Lung (tissue), 12 donors: ENCODE data around the gene EGFL8. TPM values are rescaled to one million over a fixed set of nuclear protein-coding genes. Genes with fewer than 3 reads are reported as not detected.

Source experiments
- ATAC-seq: fragments of 200-7000 bp; cut with Tn5 transposase; one replicate; pipeline ENCODE4 v1.9.1; 2020; ENCODE audit warnings: moderate number of reproducible peaks; ENCODE audit not compliant: insufficient read depth, low FRiP score
- DNase-seq, 3 donors: peaks; one replicate each; pipeline ENCODE4 v3.0.0-alpha.2; 2013 to 2017
- H3K27ac ChIP-seq, 2 donors: one replicate each; pipeline ENCODE4 v1.5.1; 2013; ENCODE audit warnings: mild to moderate bottlenecking in 2 of 2, moderate library complexity in 2 of 2, control low read depth in 1 of 2, inconsistent platforms in 1 of 2, low read depth in 1 of 2, low read length in 1 of 2
- H3K27me3 ChIP-seq, 3 donors: one replicate each; pipeline ENCODE4 v1.5.1; 2013; ENCODE audit warnings: low read length in 2 of 3; ENCODE audit not compliant: control insufficient read depth in 3 of 3, insufficient read depth in 3 of 3
- H3K36me3 ChIP-seq, 4 donors: one replicate each; pipeline ENCODE4 v1.5.1; 2013; ENCODE audit warnings: low read length in 4 of 4, mild to moderate bottlenecking in 1 of 4, moderate library complexity in 1 of 4; ENCODE audit not compliant: control insufficient read depth in 4 of 4, insufficient read depth in 4 of 4
- H3K4me1 ChIP-seq, 5 donors: one replicate each; pipeline ENCODE4 v1.5.1; 2013; ENCODE audit warnings: low read length in 5 of 5, mild to moderate bottlenecking in 2 of 5, moderate library complexity in 1 of 5; ENCODE audit not compliant: control insufficient read depth in 5 of 5, insufficient read depth in 5 of 5
- H3K4me3 ChIP-seq: one replicate; pipeline ENCODE4 v1.5.1; 2013; ENCODE audit warnings: mild to moderate bottlenecking, control low read depth, moderate library complexity
- H3K9ac ChIP-seq, 2 donors: one replicate each; pipeline ENCODE4 v1.5.1; 2013; ENCODE audit warnings: low read length in 2 of 2, control low read depth in 1 of 2; ENCODE audit not compliant: insufficient read depth in 1 of 2
- H3K9me3 ChIP-seq, 4 donors: one replicate each; pipeline ENCODE4 v1.5.1; 2013; ENCODE audit warnings: low read length in 3 of 4, mild to moderate bottlenecking in 1 of 4, moderate library complexity in 1 of 4; ENCODE audit not compliant: control insufficient read depth in 4 of 4, insufficient read depth in 3 of 4
- CTCF ChIP-seq: IDR thresholded peaks from 2 replicates; pipeline ENCODE4 v1.5.1; 2012; ENCODE audit warnings: mild to moderate bottlenecking; ENCODE audit errors: control extremely low read depth, extremely low read depth
- WGBS, 2 donors: extraction: QIAGEN DNeasy Blood & Tissue Kit; methylation state at CpG; one replicate each; pipeline ENCODE4 v1.1.7; 2013; 5-methylcytosine and 5-hydroxymethylcytosine counted together
- polyA plus RNA-seq, 2 donors: library from polyadenylated mRNA; stranded (reverse); fragments of 200-250 nt; gene quantifications; one replicate each; pipeline ENCODE4 v1.2.1, GENCODE V29; 2013
- total RNA-seq, 2 donors: library from RNA; depleted of rRNA in 1 of 2; stranded (reverse); fragments of >200 nt in 1 of 2; gene quantifications; one replicate each; pipeline ENCODE4 v1.2.1, GENCODE V29; 2014 to 2021
- donor health status: control.
- donor health status: control.
- donor health status: Bipolar disorder and iron deficiency.
- donor health status: healthy.
- donor health status: DM: yes; HTN: yes; CAD: no.

EGFL8 gene
- total and polyA plus RNA-seq, 4 donors: 3.8 to 10.9 (median 10.0) TPM

GRCh38 chr6:32127717-32128592 lies 36.4 kb upstream of the EGFL8 start, which contains the start of gene ATF6B:
Gene ATF6B, minus strand, starts transcription at chr6:32128246. Its CDS starts 39 bp downstream, at chr6:32128207.
- peak; percentile 99 to 100 (median 100) for DNase-seq
- no peaks in the 10 kb centered on the region for H3K9me3 ChIP-seq
- H3K27me3 ChIP-seq: no peaks in the 10 kb centered on the region
- WGBS, 2 donors: 0 to 1% methylated on average over 42 to 44 of the region's 44 CpGs
- peak within 1 kb of the TSS; percentile 83 to 95 for H3K9ac ChIP-seq
- H3K36me3 ChIP-seq: peaks cover 0 to 25% (median 16%) of the 10 kb centered on the region in 4 donors
- H3K27ac ChIP-seq: peak within 1 kb of the TSS; percentile 64 to 96
- H3K4me1 ChIP-seq: peaks cover 13 to 28% (median 15%) of the 10 kb centered on the region in 5 donors
- no peak for TF ChIP-seq CTCF
- peak within 1 kb of the TSS; percentile 98 for H3K4me3 ChIP-seq
- peak; percentile 95 for ATAC-seq

GRCh38 chr6:32128751-32129296 lies 35.6 kb upstream of the EGFL8 start:
- no peak for TF ChIP-seq CTCF
- Histone ChIP-seq H3K4me3 (no peak overlapping the region), H3K4me1 (peaks cover 13 to 28% (median 15%) of the 10 kb centered on the region in 5 donors), H3K27me3 (no peaks in the 10 kb centered on the region), H3K27ac (peak overlapping the region in 1 of 2 donors; percentile 94), H3K9me3 (no peaks in the 10 kb centered on the region), H3K36me3 (peaks cover 0 to 20% (median 14%) of the 10 kb centered on the region in 4 donors), H3K9ac (peak overlapping the region in 1 of 2 donors; percentile 95)
- 87 to 93% methylated on average over 13 of the region's 13 CpGs for WGBS, 2 donors
- DNase-seq (no peak), ATAC-seq (no peak)

- WGBS, 2 donors: 30 to 41% methylated on average over 22 of the region's 22 CpGs
- peak overlapping the region; percentile 73 for H3K4me3 ChIP-seq
Measured at GRCh38 chr6:32129297-32130088, 34.9 kb upstream of the EGFL8 start.

More at GRCh38 chr6:32129297-32130088, 34.9 kb upstream of the EGFL8 start:
- DNase-seq: peak; percentile 51 to 71 (median 64)
- no peak for TF ChIP-seq CTCF
- Histone ChIP-seq H3K27me3 (no peaks in the 10 kb centered on the region), H3K9me3 (no peaks in the 10 kb centered on the region), H3K4me1 (peaks cover 13 to 28% (median 15%) of the 10 kb centered on the region in 5 donors), H3K9ac (peak overlapping the region; percentile 82 to 95), H3K27ac (peak overlapping the region; percentile 83 to 94), H3K36me3 (peaks cover 0 to 16% (median 9%) of the 10 kb centered on the region in 4 donors)
- ATAC-seq: peak; percentile 3
